Activated naive CD4-positive, alpha-beta T cell treated with anti-CD3 and anti-CD28 coated beads, Interleukin-2, amount 50 U/mL, for 72 hours (primary cell): ENCODE data around the gene C17orf50. TPM values are rescaled to one million over a fixed set of nuclear protein-coding genes. Genes with fewer than 3 reads are reported as not detected.

Source experiments
- ATAC-seq, 2 donors: fragments of 150-1000 bp; cut with Tn5 transposase; 2 replicates each; pipeline ENCODE4 v1.10.0; 2021; ENCODE audit warnings: mild to moderate bottlenecking in 2 of 2, moderate library complexity in 2 of 2
- DNase-seq, 2 donors: peaks; one replicate each; pipeline ENCODE4 v3.0.0; 2021 to 2022; ENCODE audit warnings: low spot score in 2 of 2
- H3K27ac Mint-ChIP-seq, 2 donors: one replicate each; pipeline ENCODE4 v1.8.0; 2022; ENCODE audit warnings: mild to moderate bottlenecking in 2 of 2, mixed read lengths in 2 of 2
- H3K36me3 Mint-ChIP-seq, 2 donors: one replicate each; pipeline ENCODE4 v1.8.0; 2022; ENCODE audit warnings: mixed read lengths in 2 of 2
- H3K9me3 Mint-ChIP-seq, 2 donors: one replicate each; pipeline ENCODE4 v1.8.0; 2022; ENCODE audit warnings: mixed read lengths in 2 of 2
- total RNA-seq, 2 donors: library from RNA; stranded (reverse); gene quantifications; one replicate each; pipeline ENCODE4 v1.2.3, GENCODE V29; 2022

C17orf50 gene
- total RNA-seq, 2 donors from 2014 or later: not detected

DNA sequence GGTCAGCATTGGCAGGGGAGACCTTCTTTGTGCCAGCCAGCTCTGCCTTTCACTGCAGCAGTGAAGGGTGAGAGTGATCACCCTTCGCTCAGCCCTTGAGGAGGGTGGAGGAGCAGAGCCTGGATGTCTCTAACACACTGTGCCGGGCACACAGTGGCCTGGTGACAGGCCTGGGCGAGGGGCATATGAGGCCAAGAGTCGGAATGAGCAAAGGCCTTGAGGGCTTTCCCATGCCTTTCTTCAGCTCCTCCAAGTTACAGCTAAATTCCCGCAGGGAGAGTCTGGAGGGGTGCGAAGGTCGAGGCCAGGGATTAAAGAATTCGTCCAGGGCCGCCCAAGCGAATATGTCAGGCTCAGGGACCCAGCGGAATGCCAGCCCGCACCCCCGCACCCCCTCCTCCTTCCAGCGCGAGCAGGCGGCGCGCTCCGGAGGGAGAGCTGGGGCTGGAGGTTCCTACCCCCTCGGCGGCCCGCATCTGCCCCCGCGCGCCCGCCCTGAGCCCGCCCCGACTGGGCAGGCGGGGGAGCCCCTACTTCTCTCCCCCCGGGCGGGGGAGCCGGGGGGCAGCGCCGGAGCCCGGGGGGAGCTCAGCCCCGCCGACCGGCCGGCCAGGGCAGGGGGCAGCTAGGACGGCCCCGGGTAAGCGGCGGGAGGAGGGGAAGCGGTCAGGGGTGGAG is 29.3 kb upstream of the C17orf50 start, which contains the start of gene RASL10B:
RASL10B (plus strand) TSS at position 401 of the 678 bp plus-strand sequence. CDS start 3,546 bp downstream, outside the sequence.
- no peaks in the 10 kb centered on the region for H3K9me3 Mint-ChIP-seq
- peak in 1 of 2 donors; percentile 54 for DNase-seq
- H3K27ac Mint-ChIP-seq: peak within 1 kb of the TSS in 1 of 2 donors; percentile 58
- H3K36me3 Mint-ChIP-seq: no peaks in the 10 kb centered on the region
- peak; percentile 54 to 76 for ATAC-seq

GRCh38 chr17:35731917-35732805 is 28.5 kb upstream of the C17orf50 start:
- no peak for DNase-seq
- H3K9me3 Mint-ChIP-seq: no peaks in the 10 kb centered on the region
- no peak for ATAC-seq
- H3K27ac Mint-ChIP-seq: peak overlapping the region in 1 of 2 donors; percentile 22
- no peaks in the 10 kb centered on the region for H3K36me3 Mint-ChIP-seq

DNA sequence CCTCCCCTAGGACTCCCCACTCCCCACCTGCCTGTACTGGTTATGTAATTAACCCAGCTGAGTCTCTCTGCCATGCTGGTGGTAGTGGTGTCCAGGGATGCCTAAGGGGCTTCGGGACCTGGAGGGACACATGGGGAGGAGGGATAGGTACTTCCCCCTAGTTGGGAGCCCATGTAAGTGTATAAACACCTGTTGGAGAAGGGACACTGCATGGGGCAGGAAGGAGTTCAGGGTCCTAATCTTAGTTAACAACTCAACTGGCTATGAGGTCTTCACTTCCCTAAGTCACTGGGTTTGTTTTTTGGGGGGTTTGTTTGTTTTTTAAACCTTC is 27.9 kb upstream of the C17orf50 start:
- ATAC-seq (no peak), DNase-seq (no peak)
- Mint-ChIP-seq H3K36me3 (no peaks in the 10 kb centered on the region), H3K27ac (peak overlapping the region in 1 of 2 donors; percentile 22), H3K9me3 (no peaks in the 10 kb centered on the region)

DNA sequence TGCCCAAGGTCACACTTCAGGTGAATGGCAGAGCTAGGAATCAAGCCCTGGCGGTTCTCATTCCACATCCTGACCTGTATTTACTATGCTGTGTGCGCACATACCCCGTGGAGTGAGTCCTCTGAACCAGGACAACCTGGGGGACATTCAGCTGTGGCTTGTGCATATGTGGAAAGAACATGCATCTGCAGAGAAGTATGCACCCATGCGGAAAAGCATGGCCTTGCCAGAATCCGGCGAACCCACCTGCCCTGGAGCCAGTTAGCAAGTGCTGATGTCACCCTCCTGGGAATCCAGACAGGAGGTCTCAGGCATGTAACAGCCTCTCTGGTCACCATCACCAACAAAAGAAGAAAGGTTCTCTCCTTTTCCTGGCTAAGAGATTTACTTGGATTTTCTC is 27.3 kb upstream of the C17orf50 start:
- ATAC-seq (no peak), DNase-seq (no peak)
- Mint-ChIP-seq H3K9me3 (no peaks in the 10 kb centered on the region), H3K36me3 (no peaks in the 10 kb centered on the region), H3K27ac (no peak overlapping the region)

DNA sequence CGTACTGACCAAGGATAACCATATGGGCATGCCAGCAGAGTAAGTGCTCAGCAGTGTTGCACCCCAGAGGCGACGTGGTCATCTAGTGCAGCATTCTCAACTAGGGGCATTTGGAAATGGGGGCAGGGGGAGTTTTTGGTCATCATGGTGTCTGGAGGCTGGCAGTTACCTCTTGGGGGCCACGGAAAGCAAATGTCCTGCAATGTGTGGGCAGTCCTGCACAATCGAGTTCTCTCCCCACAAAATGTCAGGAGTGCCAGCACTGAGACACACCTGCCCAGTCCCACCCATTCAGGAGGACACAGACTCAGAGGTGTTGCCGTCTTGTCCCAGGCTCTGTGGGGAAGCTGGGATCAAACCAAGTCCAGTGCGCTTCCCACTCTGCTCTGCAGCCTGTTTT is 26.3 kb upstream of the C17orf50 start:
- Mint-ChIP-seq H3K27ac (no peak overlapping the region), H3K9me3 (no peaks in the 10 kb centered on the region), H3K36me3 (no peaks in the 10 kb centered on the region)
- no peak for ATAC-seq
- no peak for DNase-seq

GRCh38 chr17:35735036-35735805 is 25.5 kb upstream of the C17orf50 start:
- DNase-seq: no peak
- ATAC-seq: no peak
- no peak overlapping the region for H3K27ac Mint-ChIP-seq
- no peaks in the 10 kb centered on the region for H3K36me3 Mint-ChIP-seq
- no peaks in the 10 kb centered on the region for H3K9me3 Mint-ChIP-seq

DNA sequence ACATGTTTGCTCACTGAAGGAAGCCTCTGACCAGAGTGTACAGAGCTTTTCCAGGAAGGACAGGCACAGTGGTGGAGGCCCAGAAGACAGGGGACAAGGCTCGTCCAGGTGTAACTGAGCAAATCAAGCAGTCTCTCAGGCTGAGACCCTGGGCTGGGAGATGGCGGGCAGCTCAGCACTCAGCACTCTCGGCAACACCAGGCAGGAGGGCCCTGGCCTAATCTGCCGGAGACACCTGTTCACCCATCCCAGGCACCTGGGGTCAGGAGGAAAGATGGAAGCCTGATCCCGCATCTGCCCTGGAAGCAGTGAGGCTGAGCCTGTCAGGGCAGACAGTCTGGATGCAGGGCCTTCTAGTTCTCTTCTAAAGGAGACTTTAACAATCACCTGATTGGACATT is 24.5 kb upstream of the C17orf50 start:
- Mint-ChIP-seq H3K36me3 (no peaks in the 10 kb centered on the region), H3K9me3 (no peaks in the 10 kb centered on the region), H3K27ac (no peak overlapping the region)
- no peak for DNase-seq
- ATAC-seq: no peak

DNA sequence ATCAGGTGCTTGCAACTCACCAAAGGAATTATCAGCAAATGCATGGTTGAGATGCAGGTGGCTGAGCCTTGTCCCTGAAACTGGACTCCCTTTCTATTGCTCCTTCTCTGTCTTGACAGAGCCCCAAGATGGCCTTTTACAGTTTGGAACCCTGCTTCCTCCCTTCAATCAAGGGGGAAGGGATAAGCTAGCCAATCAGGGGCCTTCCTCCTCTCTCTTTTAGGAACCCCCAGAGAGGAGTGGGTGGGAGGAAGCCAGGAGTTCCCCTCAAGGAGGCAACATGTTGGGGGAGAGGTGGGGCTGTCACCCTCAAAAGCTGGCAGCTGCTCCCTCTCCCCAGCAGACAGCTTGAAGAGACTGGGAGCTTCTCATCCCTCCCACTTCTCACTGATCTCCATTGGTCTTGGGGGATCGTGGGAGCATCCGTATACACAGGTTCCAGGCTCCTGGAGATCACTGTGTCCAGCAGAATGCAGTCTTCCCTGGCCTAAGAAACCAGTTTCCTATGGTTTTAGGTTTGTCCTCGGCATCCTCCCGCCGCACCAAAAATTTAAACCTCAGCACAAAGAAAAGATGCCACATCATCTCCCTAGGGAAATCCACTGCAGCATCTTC is 22.1 kb upstream of the C17orf50 start:
- no peak for DNase-seq

DNA sequence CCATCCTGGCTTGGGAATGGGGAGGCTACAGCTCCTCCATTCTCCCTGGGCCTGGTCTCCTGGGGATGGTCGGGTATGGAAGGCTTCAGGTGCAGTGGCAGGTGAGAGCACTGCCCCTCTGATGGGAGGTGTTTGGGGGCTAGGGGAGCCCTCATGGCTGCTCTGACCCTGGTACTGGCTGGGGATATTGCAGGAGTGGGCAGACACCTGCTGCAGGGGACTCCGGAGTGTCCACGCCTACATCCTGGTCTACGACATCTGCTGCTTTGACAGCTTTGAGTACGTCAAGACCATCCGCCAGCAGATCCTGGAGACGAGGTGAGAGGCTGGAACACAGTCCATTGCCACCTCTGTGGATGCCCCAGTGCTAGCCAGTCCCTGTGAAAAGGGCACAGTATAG is 20.5 kb upstream of the C17orf50 start:
- Mint-ChIP-seq H3K27ac (no peak overlapping the region), H3K36me3 (no peaks in the 10 kb centered on the region), H3K9me3 (no peaks in the 10 kb centered on the region)
- DNase-seq (no peak), ATAC-seq (no peak)

More for the DNA sequence above, 22.1 kb upstream of the C17orf50 start:
- H3K36me3 Mint-ChIP-seq: no peaks in the 10 kb centered on the region
- no peak overlapping the region for H3K27ac Mint-ChIP-seq
- no peaks in the 10 kb centered on the region for H3K9me3 Mint-ChIP-seq
- no peak for ATAC-seq

DNA sequence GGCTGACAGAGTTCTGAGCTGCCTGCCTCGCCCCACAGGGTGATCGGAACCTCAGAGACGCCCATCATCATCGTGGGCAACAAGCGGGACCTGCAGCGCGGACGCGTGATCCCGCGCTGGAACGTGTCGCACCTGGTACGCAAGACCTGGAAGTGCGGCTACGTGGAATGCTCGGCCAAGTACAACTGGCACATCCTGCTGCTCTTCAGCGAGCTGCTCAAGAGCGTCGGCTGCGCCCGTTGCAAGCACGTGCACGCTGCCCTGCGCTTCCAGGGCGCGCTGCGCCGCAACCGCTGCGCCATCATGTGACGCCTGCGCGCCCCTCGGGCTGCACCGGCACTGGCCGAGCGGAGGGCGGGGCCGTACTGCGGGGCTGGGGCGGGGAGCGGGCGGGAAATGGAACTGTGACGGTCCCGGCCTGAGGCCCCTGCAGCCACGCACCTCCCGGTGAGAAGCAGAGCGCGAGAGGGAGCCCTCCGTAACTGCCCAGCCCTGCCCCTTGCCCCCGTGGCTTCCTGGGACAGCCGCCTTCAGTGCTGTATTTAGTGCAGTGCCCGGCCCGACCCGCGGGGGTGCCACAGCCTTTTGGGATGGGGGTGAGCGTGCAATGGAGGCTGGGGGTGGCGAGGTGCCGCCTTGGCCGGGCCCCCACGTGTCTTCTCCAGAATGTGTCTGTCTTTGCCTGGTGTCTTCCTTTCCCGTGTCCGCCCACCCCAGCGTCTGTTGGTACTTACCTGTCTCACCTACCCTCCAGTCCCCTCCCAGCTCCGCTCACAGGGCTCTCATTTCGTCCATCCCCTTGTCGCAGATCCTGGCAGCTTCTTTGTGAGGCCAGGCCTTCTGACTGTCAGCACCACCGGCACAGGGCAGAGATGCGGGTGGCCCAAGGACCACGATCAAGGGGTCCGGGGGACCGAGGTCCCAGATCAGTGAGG is 19.4 kb upstream of the C17orf50 start:
- DNase-seq: no peak
- H3K36me3 Mint-ChIP-seq: no peaks in the 10 kb centered on the region
- no peaks in the 10 kb centered on the region for H3K9me3 Mint-ChIP-seq
- H3K27ac Mint-ChIP-seq: no peak overlapping the region
- ATAC-seq: peak; percentile 49 to 70

DNA sequence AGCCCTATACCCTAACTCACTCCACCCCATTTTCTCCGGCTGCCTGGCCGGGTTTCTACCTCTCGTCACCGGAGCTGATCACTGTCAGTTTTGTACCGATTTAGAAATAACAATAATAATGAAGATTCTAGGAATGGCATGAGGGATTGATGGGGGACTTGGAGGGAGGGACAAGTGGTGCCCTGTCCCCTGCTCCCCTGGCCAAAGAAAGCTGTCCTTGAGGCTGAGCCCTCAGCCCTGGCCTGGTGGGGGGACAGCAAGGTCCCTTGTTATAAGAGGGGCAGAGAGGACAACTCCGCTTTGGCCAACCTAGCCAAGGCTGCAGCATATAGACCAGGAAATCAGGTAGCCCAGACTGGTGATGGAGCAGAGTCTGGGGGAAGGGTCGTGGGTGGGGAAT is 18.2 kb upstream of the C17orf50 start:
- Mint-ChIP-seq H3K9me3 (no peaks in the 10 kb centered on the region), H3K27ac (no peak overlapping the region), H3K36me3 (no peaks in the 10 kb centered on the region)
- DNase-seq: no peak
- ATAC-seq: no peak

DNA sequence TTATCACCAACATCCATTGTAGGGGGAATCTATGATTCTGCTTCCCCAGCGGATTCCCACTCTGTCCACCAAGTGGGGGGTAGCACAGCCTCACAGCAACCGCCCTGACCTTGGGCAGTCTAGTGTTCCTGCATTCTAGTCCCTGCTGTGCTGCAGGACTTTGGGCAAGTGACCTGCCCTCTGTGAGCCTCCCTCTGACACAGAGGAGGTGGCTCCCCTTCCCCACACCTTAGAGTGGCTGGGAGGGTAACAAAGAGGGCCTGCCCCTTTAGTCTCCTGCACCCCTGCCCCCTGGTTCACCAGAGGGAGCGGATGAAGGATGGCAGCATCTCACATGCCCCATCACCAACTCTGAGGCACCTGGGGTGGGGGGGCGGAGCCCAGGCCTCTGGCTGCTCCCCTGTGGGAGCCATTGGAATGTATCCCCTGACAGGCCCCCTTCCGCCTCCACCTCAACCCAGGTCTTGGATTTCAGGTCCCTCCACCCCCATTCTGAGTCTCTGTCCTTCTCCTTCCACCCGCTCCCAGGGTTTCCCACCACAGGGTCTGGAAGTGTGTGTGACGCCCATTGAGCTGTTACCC is 17.7 kb upstream of the C17orf50 start:
- Mint-ChIP-seq H3K27ac (no peak overlapping the region), H3K36me3 (no peaks in the 10 kb centered on the region), H3K9me3 (no peaks in the 10 kb centered on the region)
- ATAC-seq (no peak), DNase-seq (no peak)

GRCh38 chr17:35743626-35744328 is 16.9 kb upstream of the C17orf50 start:
- no peak for ATAC-seq
- Mint-ChIP-seq H3K9me3 (no peaks in the 10 kb centered on the region), H3K36me3 (no peaks in the 10 kb centered on the region), H3K27ac (no peak overlapping the region)
- no peak for DNase-seq

GRCh38 chr17:35744830-35745229 is 15.9 kb upstream of the C17orf50 start:
- ATAC-seq: no peak

DNA sequence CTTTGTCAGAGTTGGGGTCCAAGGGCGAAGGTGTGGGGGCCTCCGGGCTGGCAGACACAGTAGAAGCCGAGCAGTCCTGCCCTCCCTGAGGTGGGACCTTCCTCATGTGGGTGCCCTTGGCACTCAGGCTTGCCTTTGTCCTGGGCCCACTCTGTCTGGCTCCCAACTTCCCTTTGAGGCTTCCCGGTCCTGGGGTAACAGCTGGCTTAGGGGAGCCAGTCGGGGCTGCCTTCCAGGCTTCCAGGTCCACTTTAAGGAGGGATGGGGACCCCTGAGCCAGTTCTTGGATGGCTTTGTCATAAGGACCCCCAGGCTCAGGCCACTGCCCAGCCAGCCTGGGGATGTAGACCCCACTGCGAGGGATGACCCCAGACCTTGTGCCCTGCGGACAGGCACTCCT is 15.4 kb upstream of the C17orf50 start:
- DNase-seq: no peak
- Mint-ChIP-seq H3K36me3 (no peaks in the 10 kb centered on the region), H3K27ac (no peak overlapping the region), H3K9me3 (no peaks in the 10 kb centered on the region)
- ATAC-seq: no peak

More at GRCh38 chr17:35744830-35745229, 15.9 kb upstream of the C17orf50 start:
- DNase-seq: no peak
- H3K36me3 Mint-ChIP-seq: no peaks in the 10 kb centered on the region
- H3K27ac Mint-ChIP-seq: no peak overlapping the region
- H3K9me3 Mint-ChIP-seq: no peaks in the 10 kb centered on the region
